Erythroblast (primary cell): ENCODE measurements around the gene LIPG.

ENCODE experiments used
- GATA1 ChIP-seq: IDR thresholded peaks from 2 replicates; pipeline ENCODE4 v1.6.1; 2011; ENCODE audit warnings: low read depth, mild to moderate bottlenecking, control low read depth, low read length, moderate library complexity
- POLR2A ChIP-seq: IDR thresholded peaks from 2 replicates; pipeline ENCODE4 v1.6.1; 2011; ENCODE audit warnings: mild to moderate bottlenecking, low read length

GRCh38 chr18:49638891-49639557 is 77.2 kb downstream of the LIPG start:
- TF ChIP-seq POLR2A (no peak), GATA1 (no peak)
